Osteocyte (in vitro differentiated cells): ENCODE data around the gene UBIAD1. TPM values are rescaled to one million over a fixed set of nuclear protein-coding genes. Genes with fewer than 3 reads are reported as not detected.
"Not testable (repeated sequence)": the region's sequence is repeated elsewhere in the genome, so short reads cannot be mapped to it uniquely, and the experiment has no call there.

ENCODE experiments used
- DNase-seq: peaks from one replicate; pipeline ENCODE4 v3.0.0; 2021; ENCODE audit warnings: mixed read lengths; ENCODE audit not compliant: unreplicated experiment; ENCODE audit errors: extremely low spot score
- H3K27ac Mint-ChIP-seq: one replicate; pipeline ENCODE4 v1.8.0; 2021; ENCODE audit warnings: mild to moderate bottlenecking, mixed read lengths; ENCODE audit not compliant: unreplicated experiment
- H3K27me3 Mint-ChIP-seq: one replicate; pipeline ENCODE4 v1.8.0; 2021; ENCODE audit warnings: mixed read lengths; ENCODE audit not compliant: unreplicated experiment
- H3K36me3 Mint-ChIP-seq: one replicate; pipeline ENCODE4 v1.8.0; 2021; ENCODE audit warnings: mixed read lengths; ENCODE audit not compliant: unreplicated experiment
- H3K4me1 Mint-ChIP-seq: one replicate; pipeline ENCODE4 v1.8.0; 2021; ENCODE audit warnings: mixed read lengths; ENCODE audit not compliant: unreplicated experiment
- H3K4me3 Mint-ChIP-seq: one replicate; pipeline ENCODE4 v1.8.0; 2021; ENCODE audit warnings: mild to moderate bottlenecking, moderate library complexity, mixed read lengths; ENCODE audit not compliant: unreplicated experiment
- H3K9me3 Mint-ChIP-seq: one replicate; pipeline ENCODE4 v1.8.0; 2021; ENCODE audit warnings: mixed read lengths; ENCODE audit not compliant: unreplicated experiment
- CTCF ChIP-seq: fragments of 200-600 bp; sonication (generic); IDR thresholded peaks from 2 replicates; pipeline ENCODE4 v1.5.0; 2021; ENCODE audit warnings: antibody characterized with exemption, mild to moderate bottlenecking, moderate library complexity
- total RNA-seq: library from RNA; stranded (reverse); gene quantifications from 2 replicates; pipeline ENCODE4 v1.2.1, GENCODE V29; 2021

The UBIAD1 gene
- total RNA-seq, 1 donor from 2014 or later = 19.0 TPM

GRCh38 chr1:11295905-11296304, 22.9 kb downstream of the UBIAD1 start:
- no peak overlapping the region for H3K4me3 Mint-ChIP-seq
- no peak for TF ChIP-seq CTCF
- no peaks in the 10 kb centered on the region for H3K9me3 Mint-ChIP-seq
- H3K27ac Mint-ChIP-seq = no peak overlapping the region
- no peaks in the 10 kb centered on the region for H3K27me3 Mint-ChIP-seq
- peaks cover 16% of the 10 kb centered on the region for H3K4me1 Mint-ChIP-seq
- H3K36me3 Mint-ChIP-seq = peaks cover 10% of the 10 kb centered on the region
- no peak for DNase-seq

- not testable (repeated sequence) for H3K27me3 Mint-ChIP-seq, H3K27ac Mint-ChIP-seq, H3K4me1 Mint-ChIP-seq, H3K4me3 Mint-ChIP-seq, H3K9me3 Mint-ChIP-seq, DNase-seq, H3K36me3 Mint-ChIP-seq
Observed at GRCh38 chr1:11297774-11298173, 24.8 kb downstream of the UBIAD1 start.

- no peaks in the 10 kb centered on the region for H3K27me3 Mint-ChIP-seq
- no peaks in the 10 kb centered on the region for H3K9me3 Mint-ChIP-seq
- no peak for DNase-seq
- H3K4me3 Mint-ChIP-seq = no peak overlapping the region
- H3K27ac Mint-ChIP-seq = no peak overlapping the region
- peaks cover 7% of the 10 kb centered on the region for H3K36me3 Mint-ChIP-seq
- TF ChIP-seq CTCF = no peak
- H3K4me1 Mint-ChIP-seq = no peaks in the 10 kb centered on the region
Observed at GRCh38 chr1:11298390-11299224, 25.6 kb downstream of the UBIAD1 start.

- no peak for DNase-seq
- no peak for TF ChIP-seq CTCF
- no peaks in the 10 kb centered on the region for H3K27me3 Mint-ChIP-seq
- H3K36me3 Mint-ChIP-seq = peaks cover 7% of the 10 kb centered on the region
- H3K4me3 Mint-ChIP-seq = no peak overlapping the region
- H3K27ac Mint-ChIP-seq = no peak overlapping the region
- no peaks in the 10 kb centered on the region for H3K4me1 Mint-ChIP-seq
- H3K9me3 Mint-ChIP-seq = no peaks in the 10 kb centered on the region
Observed at GRCh38 chr1:11299225-11299574, 26.2 kb downstream of the UBIAD1 start.

- H3K9me3 Mint-ChIP-seq = no peaks in the 10 kb centered on the region
- no peak for TF ChIP-seq CTCF
- no peaks in the 10 kb centered on the region for H3K36me3 Mint-ChIP-seq
- DNase-seq = no peak
- no peaks in the 10 kb centered on the region for H3K27me3 Mint-ChIP-seq
- no peak overlapping the region for H3K4me3 Mint-ChIP-seq
- H3K27ac Mint-ChIP-seq = no peak overlapping the region
- no peaks in the 10 kb centered on the region for H3K4me1 Mint-ChIP-seq
Observed at GRCh38 chr1:11301601-11302000, 28.6 kb downstream of the UBIAD1 start.
